H9 (cell line): Measurements from ENCODE around the gene DCAF6. TPM values are rescaled to one million over a fixed set of nuclear protein-coding genes. Genes with fewer than 3 reads are reported as not detected.
A peak's percentile ranks its signal among the peaks of the same experiment; 100 is the strongest.

ENCODE experiments used
- DNase-seq: peaks from one replicate; pipeline ENCODE4 v3.0.0-alpha.2; 2017
- H2AFZ ChIP-seq: one replicate; pipeline ENCODE4 v1.6.1; 2013; ENCODE audit warnings: mild to moderate bottlenecking, low read length, control low read depth, moderate library complexity
- H2AK5ac ChIP-seq: 2 replicates; pipeline ENCODE4 v1.6.1; 2013; ENCODE audit warnings: low read length, control low read depth, mixed read lengths; ENCODE audit not compliant: insufficient read length
- H2BK120ac ChIP-seq: one replicate; pipeline ENCODE4 v1.6.1; 2013; ENCODE audit warnings: low read depth, mild to moderate bottlenecking, low read length, control low read depth, inconsistent platforms; ENCODE audit not compliant: poor library complexity, severe bottlenecking
- H2BK12ac ChIP-seq: 2 replicates; pipeline ENCODE4 v1.6.1; 2013; ENCODE audit warnings: low read length, control low read depth, mixed read lengths, low read depth; ENCODE audit not compliant: insufficient read length
- H2BK15ac ChIP-seq: 2 replicates; pipeline ENCODE4 v1.6.1; 2013; ENCODE audit warnings: low read depth, low read length, control low read depth
- H2BK20ac ChIP-seq: one replicate; pipeline ENCODE4 v1.6.1; 2013; ENCODE audit warnings: low read depth, mild to moderate bottlenecking, low read length, control low read depth, inconsistent platforms; ENCODE audit not compliant: poor library complexity, severe bottlenecking
- H2BK5ac ChIP-seq: 2 replicates; pipeline ENCODE4 v1.6.1; 2013; ENCODE audit warnings: low read length, control low read depth, mixed read lengths; ENCODE audit not compliant: insufficient read length
- H3K14ac ChIP-seq: 2 replicates; pipeline ENCODE4 v1.6.1; 2013; ENCODE audit warnings: low read length, control low read depth; ENCODE audit not compliant: insufficient read depth
- H3K18ac ChIP-seq: 2 replicates; pipeline ENCODE4 v1.6.1; 2013; ENCODE audit warnings: low read depth, mild to moderate bottlenecking, mixed read lengths, low read length, control low read depth; ENCODE audit not compliant: insufficient read length
- H3K23ac ChIP-seq: 2 replicates; pipeline ENCODE4 v1.6.1; 2013; ENCODE audit warnings: low read length, control low read depth, mixed read lengths, low read depth; ENCODE audit not compliant: insufficient read length
- H3K23me2 ChIP-seq: 2 replicates; pipeline ENCODE4 v1.6.1; 2013; ENCODE audit warnings: low read depth, mild to moderate bottlenecking, mixed read lengths, low read length, control low read depth; ENCODE audit not compliant: insufficient read length, poor library complexity, severe bottlenecking
- H3K27ac ChIP-seq: 2 replicates; pipeline ENCODE4 v1.5.1; 2013; ENCODE audit warnings: low read length, control low read depth, mixed read lengths, low read depth; ENCODE audit not compliant: insufficient read length
- H3K27me3 ChIP-seq: 2 replicates; pipeline ENCODE4 v1.6.1; 2013; ENCODE audit warnings: low read length, control low read depth, inconsistent platforms; ENCODE audit not compliant: insufficient read depth
- H3K4ac ChIP-seq: 2 replicates; pipeline ENCODE4 v1.6.1; 2013; ENCODE audit warnings: low read depth, mild to moderate bottlenecking, control low read depth, inconsistent platforms, low read length, moderate library complexity
- H3K4me1 ChIP-seq: 2 replicates; pipeline ENCODE4 v1.6.1; 2013; ENCODE audit warnings: low read length, control low read depth, inconsistent platforms; ENCODE audit not compliant: insufficient read depth
- H3K4me2 ChIP-seq: 2 replicates; pipeline ENCODE4 v1.6.1; 2013; ENCODE audit warnings: low read length, control low read depth, mixed read lengths; ENCODE audit not compliant: insufficient read length, insufficient read depth
- H3K56ac ChIP-seq: 2 replicates; pipeline ENCODE4 v1.6.1; 2013; ENCODE audit warnings: low read depth, mild to moderate bottlenecking, mixed read lengths, low read length, control low read depth; ENCODE audit not compliant: insufficient read length
- H3K79me1 ChIP-seq: 2 replicates; pipeline ENCODE4 v1.6.1; 2013; ENCODE audit warnings: low read depth, mild to moderate bottlenecking, moderate library complexity, low read length, control low read depth, inconsistent platforms; ENCODE audit not compliant: insufficient read depth, poor library complexity, severe bottlenecking
- H3K79me2 ChIP-seq: 2 replicates; pipeline ENCODE4 v1.6.1; 2013; ENCODE audit warnings: low read length, control low read depth, inconsistent platforms; ENCODE audit not compliant: insufficient read depth
- H3K9ac ChIP-seq: 2 replicates; pipeline ENCODE4 v1.6.1; 2013; ENCODE audit warnings: low read length, control low read depth, mixed read lengths; ENCODE audit not compliant: insufficient read length; ENCODE audit errors: extremely low read depth
- H3K9me3 ChIP-seq: one replicate; pipeline ENCODE4 v1.6.1; 2013; ENCODE audit warnings: low read depth, low read length, inconsistent platforms; ENCODE audit not compliant: control insufficient read depth
- H3T11ph ChIP-seq: one replicate; pipeline ENCODE4 v1.6.1; 2013; ENCODE audit warnings: mild to moderate bottlenecking, low read length, control low read depth, inconsistent platforms
- H4K20me1 ChIP-seq: one replicate; pipeline ENCODE4 v1.6.1; 2013; ENCODE audit not compliant: control insufficient read depth, insufficient read length, insufficient read depth
- H4K5ac ChIP-seq: 2 replicates; pipeline ENCODE4 v1.6.1; 2013; ENCODE audit warnings: low read depth, mild to moderate bottlenecking, mixed read lengths, low read length, control low read depth; ENCODE audit not compliant: insufficient read length
- H4K8ac ChIP-seq: replicated peaks from 2 replicates; pipeline ENCODE4 v1.6.1; 2013; ENCODE audit warnings: low read length, control low read depth, mixed read lengths, low read depth; ENCODE audit not compliant: insufficient read length
- H4K91ac ChIP-seq: 2 replicates; pipeline ENCODE4 v1.6.1; 2013; ENCODE audit warnings: low read depth, mild to moderate bottlenecking, moderate library complexity, mixed read lengths, low read length, control low read depth; ENCODE audit not compliant: insufficient read length
- H3K27ac Mint-ChIP-seq, 3 experiments: 2 replicates in 2 of 3; 3 replicates in 1 of 3; pipeline ENCODE4 v1.8.0; 2020 to 2021; ENCODE audit warnings: mixed read lengths in 3 of 3, mild to moderate bottlenecking in 1 of 3, moderate library complexity in 1 of 3
- H3K27me3 Mint-ChIP-seq: 2 replicates; pipeline ENCODE4 v1.8.0; 2021; ENCODE audit warnings: low read depth, mild to moderate bottlenecking, moderate library complexity, mixed read lengths
- H3K36me3 Mint-ChIP-seq, 3 experiments: 2 replicates in 2 of 3; 3 replicates in 1 of 3; pipeline ENCODE4 v1.8.0; 2020 to 2021; ENCODE audit warnings: low read depth in 3 of 3, mixed read lengths in 3 of 3; ENCODE audit not compliant: insufficient read depth in 1 of 3
- H3K4me1 Mint-ChIP-seq, 2 experiments: 2 replicates each; pipeline ENCODE4 v1.8.0; 2020; ENCODE audit warnings: mixed read lengths in 2 of 2
- H3K4me3 Mint-ChIP-seq, 2 experiments: 2 replicates in 1 of 2; 3 replicates in 1 of 2; pipeline ENCODE4 v1.8.0; 2020 to 2021; ENCODE audit warnings: mild to moderate bottlenecking in 2 of 2, mixed read lengths in 2 of 2, moderate library complexity in 1 of 2
- H3K9me3 Mint-ChIP-seq, 2 experiments: 2 replicates in 1 of 2; 3 replicates in 1 of 2; pipeline ENCODE4 v1.8.0; 2020; ENCODE audit warnings: mild to moderate bottlenecking in 2 of 2, mixed read lengths in 2 of 2, moderate library complexity in 1 of 2
- WGBS: extraction: QIAGEN DNeasy Blood & Tissue Kit; methylation state at CpG from one replicate; pipeline ENCODE4 v1.1.7; 2013; ENCODE audit warnings: missing lambda C conversion rate, low lambda C conversion rate, mixed read lengths; ENCODE audit not compliant: insufficient read length; ENCODE audit errors: extremely low coverage; 5-methylcytosine and 5-hydroxymethylcytosine counted together
- total RNA-seq: library from RNA; stranded (reverse); gene quantifications from 2 replicates; pipeline ENCODE4 v1.2.1, GENCODE V29; 2021
- TF ChIP-seq, protein P1 (sequence below): fragments of 200-600 bp; sonication (generic); conservative IDR thresholded peaks from 3 replicates; pipeline ENCODE4 v1.8.0; 2021; ENCODE audit warnings: antibody characterized with exemption, mild to moderate bottlenecking

The DCAF6 gene
- total RNA-seq, 1 experiment from 2014 or later, result 16.0 TPM

DNA sequence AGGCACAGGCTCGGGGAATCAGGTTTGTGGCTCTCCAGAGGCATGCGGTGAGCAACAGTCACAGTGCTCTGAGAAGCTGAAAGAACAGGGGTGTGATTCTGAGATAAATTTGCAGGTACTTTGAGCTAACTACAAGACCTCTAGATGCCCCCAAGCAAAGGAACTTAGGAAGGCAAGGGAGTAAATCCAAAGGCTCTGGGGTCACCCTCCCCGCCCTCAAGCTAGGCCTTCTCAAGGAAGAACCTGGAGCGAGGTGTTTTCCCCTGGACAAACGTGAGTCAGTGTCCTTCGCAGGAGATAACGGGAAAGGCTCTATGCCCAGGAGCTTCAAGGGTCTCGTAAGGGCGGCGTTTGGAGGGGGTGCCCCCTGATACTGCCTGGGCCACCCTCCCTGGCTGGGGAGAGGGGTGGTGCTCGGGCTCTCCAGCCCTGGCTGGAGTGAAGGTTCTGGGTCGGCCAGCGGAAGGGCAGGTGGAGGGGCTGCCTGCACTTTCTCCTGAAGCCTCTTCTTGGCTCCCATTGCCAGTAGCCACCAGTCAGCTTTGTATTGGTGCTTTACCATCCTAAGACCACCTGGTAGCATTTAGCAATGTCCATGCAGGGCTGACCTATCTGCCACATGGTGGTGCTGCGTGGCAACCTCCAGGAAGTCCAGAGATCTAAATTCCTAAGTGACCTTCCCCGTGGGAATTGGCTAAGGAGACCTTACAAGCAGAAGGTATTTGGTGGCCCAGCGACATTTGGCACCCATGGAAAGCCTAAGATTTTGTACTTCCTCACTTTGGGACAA lies 156.3 kb downstream of the DCAF6 start:
- TF ChIP-seq, protein P1, sequence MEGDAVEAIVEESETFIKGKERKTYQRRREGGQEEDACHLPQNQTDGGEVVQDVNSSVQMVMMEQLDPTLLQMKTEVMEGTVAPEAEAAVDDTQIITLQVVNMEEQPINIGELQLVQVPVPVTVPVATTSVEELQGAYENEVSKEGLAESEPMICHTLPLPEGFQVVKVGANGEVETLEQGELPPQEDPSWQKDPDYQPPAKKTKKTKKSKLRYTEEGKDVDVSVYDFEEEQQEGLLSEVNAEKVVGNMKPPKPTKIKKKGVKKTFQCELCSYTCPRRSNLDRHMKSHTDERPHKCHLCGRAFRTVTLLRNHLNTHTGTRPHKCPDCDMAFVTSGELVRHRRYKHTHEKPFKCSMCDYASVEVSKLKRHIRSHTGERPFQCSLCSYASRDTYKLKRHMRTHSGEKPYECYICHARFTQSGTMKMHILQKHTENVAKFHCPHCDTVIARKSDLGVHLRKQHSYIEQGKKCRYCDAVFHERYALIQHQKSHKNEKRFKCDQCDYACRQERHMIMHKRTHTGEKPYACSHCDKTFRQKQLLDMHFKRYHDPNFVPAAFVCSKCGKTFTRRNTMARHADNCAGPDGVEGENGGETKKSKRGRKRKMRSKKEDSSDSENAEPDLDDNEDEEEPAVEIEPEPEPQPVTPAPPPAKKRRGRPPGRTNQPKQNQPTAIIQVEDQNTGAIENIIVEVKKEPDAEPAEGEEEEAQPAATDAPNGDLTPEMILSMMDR, result peak; percentile 48; the same call in 2 of the 3 replicates
- Histone ChIP-seq H4K91ac (no peak overlapping the region), H2BK120ac (no peak overlapping the region), H3K27ac (no peak overlapping the region), H2BK5ac (no peak overlapping the region), H4K8ac (no peak overlapping the region), H4K20me1 (no peaks in the 10 kb centered on the region), H3K23ac (no peak overlapping the region), H3K14ac (no peak overlapping the region), H3K9me3 (no peaks in the 10 kb centered on the region), H2BK12ac (no peak overlapping the region), H3T11ph (no peak overlapping the region), H3K4me1 (no peaks in the 10 kb centered on the region), H3K4ac (no peak overlapping the region), H2BK15ac (no peak overlapping the region), H3K79me2 (no peaks in the 10 kb centered on the region), H4K5ac (no peak overlapping the region), H3K9ac (no peak overlapping the region), H3K23me2 (no peaks in the 10 kb centered on the region), H3K56ac (no peak overlapping the region), H2BK20ac (no peak overlapping the region), H3K4me2 (no peak overlapping the region), H3K18ac (no peak overlapping the region), H3K27me3 (no peaks in the 10 kb centered on the region), H2AFZ (no peak overlapping the region), H3K79me1 (no peaks in the 10 kb centered on the region), H2AK5ac (no peak overlapping the region)
- H3K27ac Mint-ChIP-seq, result peak overlapping the region in 1 of 3 experiments; percentile 63; a peak in 2 of 7 replicates
- peaks cover 4 to 10% (median 6%) of the 10 kb centered on the region in 3 experiments; a peak in 6 of 7 replicates for H3K36me3 Mint-ChIP-seq
- H3K4me3 Mint-ChIP-seq, result no peak overlapping the region
- WGBS, result no CpG with 5 or more reads among the region's 16 CpGs
- H3K9me3 Mint-ChIP-seq, result no peaks in the 10 kb centered on the region
- peak; percentile 52 for DNase-seq
- H3K4me1 Mint-ChIP-seq, result peaks cover 2 to 6% of the 10 kb centered on the region in 2 experiments; a peak in 1 of 4 replicates
- H3K27me3 Mint-ChIP-seq, result no peaks in the 10 kb centered on the region
